ENCODE data around the gene CENPT.
"Not testable (repeated sequence)": the region's sequence is repeated elsewhere in the genome, so short reads cannot be mapped to it uniquely, and the experiment has no call there.

CENPT gene

GRCh38 chr16:67869653-67870052, 22.2 kb upstream of the CENPT start:
- no peak overlapping the region for H3K4me3 ChIP-seq (replicated peaks; ENCODE audit: low read depth, low read length)
- TF ChIP-seq CTCF (IDR thresholded peaks at IDR 0.05; ENCODE audit: low read length, missing control alignments): no peak
- no peak for DNase-seq (ENCODE audit: low read depth)

GRCh38 chr16:67868290-67868689, 20.8 kb upstream of the CENPT start:
- no peak for DNase-seq (ENCODE audit: low read depth)
- no peak overlapping the region for H3K4me3 ChIP-seq (replicated peaks; ENCODE audit: low read depth, low read length)
- TF ChIP-seq CTCF (IDR thresholded peaks at IDR 0.05; ENCODE audit: low read length, missing control alignments): no peak

- peak; percentile 53 for DNase-seq (ENCODE audit: low read depth)
- no peak overlapping the region for H3K4me3 ChIP-seq (replicated peaks; ENCODE audit: low read depth, low read length)
These were observed 17.8 kb upstream of the CENPT start for GRCh38 chr16:67865318-67865717.

GRCh38 chr16:67864594-67864993, 17.1 kb upstream of the CENPT start:
- no peak for DNase-seq (ENCODE audit: low read depth)
- TF ChIP-seq CTCF (IDR thresholded peaks at IDR 0.05; ENCODE audit: low read length, missing control alignments): no peak
- H3K4me3 ChIP-seq (replicated peaks; ENCODE audit: low read depth, low read length): no peak overlapping the region

More at GRCh38 chr16:67865318-67865717, 17.8 kb upstream of the CENPT start:
- peak; percentile 46 for TF ChIP-seq CTCF (IDR thresholded peaks at IDR 0.05; ENCODE audit: low read length, missing control alignments)

- H3K4me3 ChIP-seq (replicated peaks; ENCODE audit: low read depth, low read length); DNase-seq (ENCODE audit: low read depth): not testable (repeated sequence)
These were observed 16.6 kb upstream of the CENPT start for GRCh38 chr16:67864044-67864443.

- DNase-seq (ENCODE audit: low read depth): peak; percentile 66
These were observed 15.4 kb upstream of the CENPT start for GRCh38 chr16:67862623-67863583.

GRCh38 chr16:67861877-67862276, 14.4 kb upstream of the CENPT start:
- H3K4me3 ChIP-seq (replicated peaks; ENCODE audit: low read depth, low read length): no peak overlapping the region
- DNase-seq (ENCODE audit: low read depth): no peak
- no peak for TF ChIP-seq CTCF (IDR thresholded peaks at IDR 0.05; ENCODE audit: low read length, missing control alignments)

More at GRCh38 chr16:67862623-67863583, 15.4 kb upstream of the CENPT start:
- TF ChIP-seq CTCF (IDR thresholded peaks at IDR 0.05; ENCODE audit: low read length, missing control alignments): no peak
- H3K4me3 ChIP-seq (replicated peaks; ENCODE audit: low read depth, low read length): no peak overlapping the region
